ENCODE data around the gene HPCAL1. TPM values are rescaled to one million over a fixed set of nuclear protein-coding genes. Genes with fewer than 3 reads are reported as not detected.

HPCAL1 gene
- total and polyA plus RNA-seq, 2 donors (not counting 1 experiment from before 2014, with no cell fraction given), result 60.3 to 65.1 TPM

DNA sequence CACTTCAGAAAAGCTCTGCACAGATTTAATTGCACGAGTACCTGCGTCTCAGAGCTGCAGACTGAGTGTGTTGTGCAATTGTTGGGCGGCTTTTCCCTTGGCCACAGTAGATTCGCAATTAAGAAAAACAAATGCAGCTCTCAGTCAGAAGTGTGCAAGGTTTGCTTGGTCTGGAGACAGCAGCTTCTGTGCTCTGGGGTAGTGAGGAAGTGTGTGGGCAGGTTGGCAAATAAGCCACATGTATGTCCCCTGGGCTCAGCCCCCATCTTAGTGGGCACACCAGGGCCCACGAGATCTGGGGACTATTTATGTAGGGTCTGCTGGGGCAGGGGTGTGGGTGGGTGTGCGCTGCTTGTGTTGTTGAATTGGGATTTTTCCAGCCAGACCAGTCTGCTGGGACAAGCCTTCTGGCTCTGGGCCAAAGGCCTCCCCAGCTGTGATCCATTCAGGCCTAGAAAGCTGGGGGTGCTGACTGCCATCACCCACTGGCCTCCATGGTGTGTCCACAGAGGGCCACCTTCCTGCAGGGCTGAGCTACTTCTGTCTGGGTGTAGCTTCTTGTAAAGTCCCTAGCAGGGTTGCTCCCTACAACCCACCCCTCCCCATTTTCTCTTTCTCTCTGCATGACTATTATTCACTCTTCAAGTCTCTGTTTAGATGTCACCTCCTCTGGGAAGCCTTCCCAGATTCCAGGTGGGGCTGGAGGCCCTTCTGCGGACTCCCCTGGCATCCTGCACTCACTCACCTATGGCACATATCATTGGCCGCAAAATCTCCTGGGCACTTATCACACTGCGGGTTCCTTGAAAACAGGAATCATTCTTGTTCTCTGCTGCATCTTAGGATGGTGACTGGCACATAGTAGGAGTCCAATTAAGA is 77.6 kb downstream of the HPCAL1 start:
- peak; percentile 54 for DNase-seq
- Histone ChIP-seq H3K9ac (ENCODE audit: low read length) (peak overlapping the region; percentile 14), H3K9me3 (ENCODE audit: control extremely low read depth in 1 of 3, control insufficient read depth in 2 of 3, insufficient read depth in 1 of 3, low read length in 2 of 3) (no peaks in the 10 kb centered on the region), H3K4me1 (ENCODE audit: control insufficient read depth in 2 of 2, insufficient read depth in 2 of 2, low read length in 2 of 2) (peaks cover 89 to 97% of the 10 kb centered on the region in 2 donors), H4K20me1 (ENCODE audit: control insufficient read depth, insufficient read depth, low read length, poor library complexity, severe bottlenecking) (peaks cover 2% of the 10 kb centered on the region), H3K27ac (ENCODE audit: low read length in 2 of 2) (peak overlapping the region; percentile 50 to 76), H3K27me3 (replicated peaks in 1 of 4; ENCODE audit: control extremely low read depth in 1 of 4, control insufficient read depth in 3 of 4, insufficient read depth in 4 of 4, low read length in 3 of 4) (no peaks in the 10 kb centered on the region), H3K36me3 (replicated peaks in 1 of 2; ENCODE audit: control extremely low read depth in 1 of 2, control insufficient read depth in 1 of 2, extremely low read depth in 1 of 2, insufficient read depth in 2 of 2, low read length in 1 of 2) (no peaks in the 10 kb centered on the region), H3K79me2 (ENCODE audit: control insufficient read depth, insufficient read depth, low read length) (peaks cover 68% of the 10 kb centered on the region), H3K4me2 (replicated peaks; ENCODE audit: low read depth, low read length, poor library complexity, severe bottlenecking) (peak overlapping the region; percentile 84), H3K4me3 (ENCODE audit: control extremely low read depth in 1 of 5, extremely low read depth in 1 of 5, insufficient read depth in 1 of 5, low read depth in 2 of 5, low read length in 4 of 5) (peak overlapping the region in 2 of 5 experiments; percentile 1 to 36), H2AFZ (ENCODE audit: insufficient read depth, low read depth, low read length, poor library complexity, severe bottlenecking) (no peak overlapping the region)
- Mint-ChIP-seq H3K27ac (peak overlapping the region; percentile 81), H3K9me3 (ENCODE audit: insufficient read depth) (no peaks in the 10 kb centered on the region), H3K4me3 (peak overlapping the region; percentile 64), H3K4me1 (peaks cover 92% of the 10 kb centered on the region), H3K27me3 (no peaks in the 10 kb centered on the region)
- no peak for TF ChIP-seq EZH2 (IDR thresholded peaks at IDR 0.05; ENCODE audit: borderline replicate concordance, insufficient read depth, low read depth, low read length, poor library complexity, severe bottlenecking)
- TF ChIP-seq, protein P1, sequence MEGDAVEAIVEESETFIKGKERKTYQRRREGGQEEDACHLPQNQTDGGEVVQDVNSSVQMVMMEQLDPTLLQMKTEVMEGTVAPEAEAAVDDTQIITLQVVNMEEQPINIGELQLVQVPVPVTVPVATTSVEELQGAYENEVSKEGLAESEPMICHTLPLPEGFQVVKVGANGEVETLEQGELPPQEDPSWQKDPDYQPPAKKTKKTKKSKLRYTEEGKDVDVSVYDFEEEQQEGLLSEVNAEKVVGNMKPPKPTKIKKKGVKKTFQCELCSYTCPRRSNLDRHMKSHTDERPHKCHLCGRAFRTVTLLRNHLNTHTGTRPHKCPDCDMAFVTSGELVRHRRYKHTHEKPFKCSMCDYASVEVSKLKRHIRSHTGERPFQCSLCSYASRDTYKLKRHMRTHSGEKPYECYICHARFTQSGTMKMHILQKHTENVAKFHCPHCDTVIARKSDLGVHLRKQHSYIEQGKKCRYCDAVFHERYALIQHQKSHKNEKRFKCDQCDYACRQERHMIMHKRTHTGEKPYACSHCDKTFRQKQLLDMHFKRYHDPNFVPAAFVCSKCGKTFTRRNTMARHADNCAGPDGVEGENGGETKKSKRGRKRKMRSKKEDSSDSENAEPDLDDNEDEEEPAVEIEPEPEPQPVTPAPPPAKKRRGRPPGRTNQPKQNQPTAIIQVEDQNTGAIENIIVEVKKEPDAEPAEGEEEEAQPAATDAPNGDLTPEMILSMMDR (IDR thresholded peaks at IDR 0.05), result no peak
- WGBS (ENCODE audit: insufficient coverage), result 15% methylated on average over 7 of the region's 9 CpGs
- intact Hi-C loops (cut with micrococcal nuclease), result no loop called here
- ChIA-PET CTCF (interaction anchor here (0.6 to 8.9 kb wide), 10 partner anchors 17 to 256 kb away, joined by 3 to 178 read pairs (median 4); partner anchors contain the start of gene HPCAL1), POLR2A (interaction anchor here (1.1 to 5.4 kb wide), 4 partner anchors 29 to 78 kb away, joined by 4 to 72 read pairs (median 14); partner anchors contain the start of gene HPCAL1)
- peak; percentile 31 for ATAC-seq (ENCODE audit: low read depth)
